Putamen (tissue), 1 donor: ENCODE results near the gene SEPTIN7.

ENCODE experiments used
- DNase-seq: peaks from one replicate; pipeline ENCODE4 v3.0.0-alpha.2; 2016; ENCODE audit warnings: low spot score

Gene SEPTIN7

DNA sequence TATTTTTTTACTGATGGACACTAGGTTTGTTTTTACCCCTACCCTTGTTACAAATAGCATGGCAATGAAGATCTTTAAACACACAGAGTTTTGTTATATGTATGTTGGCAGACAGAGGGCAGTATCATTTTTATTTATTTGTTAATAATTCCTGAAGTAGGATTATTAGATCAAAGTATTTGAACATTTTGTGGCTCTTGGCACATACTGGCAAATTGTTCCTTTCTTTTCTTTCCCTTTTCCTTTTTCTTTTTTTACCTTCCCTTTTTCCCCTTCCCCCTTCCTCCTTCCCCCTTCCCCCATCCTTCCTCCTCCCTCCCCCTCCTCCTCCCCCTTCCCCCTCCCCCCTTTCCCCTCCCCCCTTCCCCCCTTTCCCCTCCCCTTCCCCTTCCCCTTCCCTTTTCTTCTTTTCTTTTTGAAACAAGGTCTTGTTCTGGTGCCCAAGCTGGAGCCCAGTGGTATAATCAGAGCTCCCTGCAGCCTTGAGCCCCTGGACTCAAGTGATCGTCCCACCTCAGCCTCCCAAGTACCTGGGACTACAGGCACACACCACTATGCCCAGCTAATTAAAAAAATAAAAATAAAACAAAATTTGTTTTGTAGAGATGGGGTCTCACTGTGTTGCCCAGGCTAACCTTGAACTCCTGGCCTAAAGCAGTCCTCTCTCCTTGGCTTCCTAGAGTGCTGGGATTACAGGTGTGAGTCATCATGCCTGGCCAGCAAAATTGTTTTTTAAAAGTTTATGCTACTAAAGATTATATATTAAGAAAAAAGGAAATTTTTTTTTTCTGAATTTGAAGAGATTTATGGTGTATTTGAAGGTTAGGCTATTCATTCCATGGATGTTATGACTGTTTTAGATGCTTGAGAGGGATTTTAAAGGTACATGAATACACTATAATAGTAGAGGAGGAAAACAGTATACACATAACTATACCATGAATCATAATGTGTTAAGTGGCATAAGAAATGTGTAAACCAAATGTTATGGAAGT, 39.3 kb downstream of the SEPTIN7 start:
- DNase-seq = no peak

DNA sequence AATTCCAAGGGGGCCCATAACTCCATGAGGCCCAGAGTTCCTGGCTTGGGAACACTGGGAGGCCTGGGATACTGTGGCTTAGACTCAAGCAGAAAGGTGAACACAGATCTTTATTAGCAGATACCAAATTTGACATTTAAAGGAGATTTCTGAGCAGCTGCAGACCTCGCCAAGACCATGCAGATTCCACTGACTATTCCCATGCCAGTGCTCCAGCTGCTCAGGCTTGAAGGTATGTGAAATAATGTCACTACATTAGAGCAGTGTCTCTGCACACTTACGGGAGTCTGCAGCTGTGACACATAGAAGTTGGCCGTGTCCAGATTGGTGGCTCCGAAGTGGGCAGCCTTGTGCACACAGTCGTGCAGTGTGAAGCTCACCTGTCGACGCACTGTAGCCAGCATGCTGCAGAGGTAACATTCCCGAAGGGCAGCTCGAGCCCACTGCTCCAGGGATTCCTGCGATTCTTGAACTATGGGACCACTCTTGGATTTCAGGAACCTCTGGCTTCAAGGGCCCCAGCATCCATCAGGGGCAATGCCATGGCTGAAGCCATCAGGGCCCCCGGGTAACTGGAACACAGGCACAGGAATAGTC, 46.1 kb downstream of the SEPTIN7 start:
- no peak for DNase-seq

DNA sequence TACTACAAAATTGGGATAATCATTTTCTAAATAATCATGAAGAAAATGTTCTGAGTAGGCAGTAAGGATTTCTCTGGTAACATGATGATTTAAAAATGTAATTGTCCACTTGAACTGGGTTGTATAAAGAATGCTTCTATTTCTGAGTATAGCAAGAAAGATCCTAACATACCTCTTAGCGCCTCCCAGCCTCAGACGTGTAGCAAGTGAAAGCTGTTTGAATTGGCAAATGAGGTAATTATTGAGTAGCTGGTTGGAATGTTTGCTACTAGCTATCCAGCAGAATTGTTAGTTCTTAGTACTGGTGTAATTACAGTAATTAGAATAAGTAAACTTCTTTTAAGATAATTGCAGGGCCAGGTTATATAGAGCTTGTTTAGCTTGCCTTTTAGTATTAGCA, 47.9 kb downstream of the SEPTIN7 start:
- no peak for DNase-seq

- DNase-seq = no peak
Measured at GRCh38 chr7:35849158-35849831, 48.4 kb downstream of the SEPTIN7 start.

DNA sequence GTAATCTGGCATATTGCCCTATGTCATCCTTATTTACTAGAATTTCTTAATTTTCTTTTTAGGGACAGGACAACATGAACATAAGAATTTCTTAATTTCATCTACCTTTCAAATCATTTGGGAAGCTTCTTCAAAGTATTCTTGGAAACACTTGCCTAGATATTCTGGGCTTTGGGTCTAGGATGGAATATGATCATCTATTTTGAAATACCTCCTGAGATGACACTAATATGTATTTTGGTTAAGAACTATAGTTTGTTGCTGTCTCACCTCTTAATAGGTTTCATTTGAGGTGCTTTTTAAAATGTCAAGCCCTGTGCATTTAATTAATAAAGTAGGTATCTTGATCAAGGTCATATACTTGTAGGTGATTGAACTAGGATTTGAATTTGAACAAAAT, 49.1 kb downstream of the SEPTIN7 start:
- no peak for DNase-seq
